HG02884 (cell line): ENCODE measurements around the gene GIGYF1.

Experiments used
- ATAC-seq: cut with Tn5 transposase; IDR thresholded peaks from one replicate; pipeline ENCODE4 v1.9.1; 2021; ENCODE audit warnings: mild to moderate bottlenecking, moderate library complexity; ENCODE audit not compliant: unreplicated experiment

Gene GIGYF1

DNA sequence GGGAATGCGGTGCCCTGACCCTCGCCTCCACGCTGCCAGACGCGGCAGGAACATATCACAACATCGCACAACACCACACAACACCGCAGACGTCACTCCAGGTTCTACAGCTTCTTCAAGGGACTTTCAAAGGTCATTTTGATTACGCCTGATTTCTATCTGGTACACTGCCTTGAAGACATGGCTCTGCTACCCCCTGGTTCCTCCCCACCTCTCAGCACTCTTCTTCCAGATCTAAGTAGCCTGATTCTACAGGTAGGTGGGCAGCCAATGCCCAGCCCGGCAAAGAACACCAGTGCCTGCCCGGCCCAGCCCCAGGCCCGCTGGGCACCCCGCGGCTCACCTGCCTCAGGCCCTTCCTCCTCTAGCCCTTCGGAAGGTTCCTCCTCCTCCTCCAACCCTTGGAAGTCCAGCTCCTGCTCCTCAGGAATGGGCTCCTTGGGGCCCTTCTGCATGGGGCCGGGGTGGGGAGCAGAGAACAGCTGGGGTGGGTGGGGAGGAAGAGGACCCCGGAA is 8.4 kb downstream of the GIGYF1 start:
- no peak for ATAC-seq

DNA sequence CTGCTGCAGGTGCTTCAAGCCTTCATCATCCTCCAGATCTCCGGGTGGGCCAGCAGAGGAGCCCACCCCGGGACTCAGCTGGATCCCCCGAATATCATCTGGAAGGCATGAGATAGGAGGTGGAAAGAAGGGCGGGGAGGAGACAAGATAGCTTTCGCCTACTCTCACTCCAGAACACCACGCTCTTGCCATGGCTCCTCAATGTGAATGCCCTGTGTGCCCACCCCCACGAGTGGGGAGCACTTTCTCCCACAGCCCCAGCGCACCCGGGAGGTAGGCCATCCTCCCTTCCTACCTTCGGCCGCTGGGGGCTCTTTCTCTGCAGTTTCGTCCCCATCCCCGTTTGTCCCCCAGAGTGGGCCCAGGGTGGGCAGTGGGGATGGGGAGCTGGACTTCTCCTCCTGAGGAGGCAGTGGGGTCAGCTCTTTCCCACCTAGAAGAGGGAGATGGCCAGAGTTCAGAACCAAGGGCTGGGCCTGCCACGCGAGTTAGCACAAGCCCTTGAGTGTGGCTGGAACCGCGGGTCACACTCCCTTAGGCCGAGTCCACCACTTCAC is 8.9 kb downstream of the GIGYF1 start:
- ATAC-seq = no peak

DNA sequence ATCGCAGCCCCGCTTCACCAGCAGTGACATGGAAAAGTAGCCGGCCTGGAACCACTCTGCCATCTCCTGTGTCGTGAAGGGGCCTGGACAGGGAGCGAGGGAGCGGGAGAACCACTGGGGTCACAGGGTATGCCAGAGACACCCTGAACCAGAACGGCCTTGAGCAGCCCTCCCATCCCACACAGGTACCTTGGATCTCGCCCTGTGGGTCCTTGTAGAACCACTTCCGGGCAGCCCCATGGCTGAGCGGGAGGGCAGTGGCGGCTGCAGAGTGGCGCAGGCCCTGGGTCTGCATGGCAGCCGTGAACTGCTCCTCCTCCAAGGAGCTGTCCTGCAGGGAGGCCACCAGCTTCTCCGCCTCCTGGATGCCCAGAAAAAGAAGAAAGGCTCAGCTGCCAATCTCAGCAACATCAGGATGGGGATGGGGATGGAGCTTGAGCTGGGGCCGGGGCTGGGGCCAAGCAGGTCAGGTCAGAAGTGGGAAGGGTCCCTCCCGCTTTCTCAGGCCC is 9.5 kb downstream of the GIGYF1 start:
- no peak for ATAC-seq

DNA sequence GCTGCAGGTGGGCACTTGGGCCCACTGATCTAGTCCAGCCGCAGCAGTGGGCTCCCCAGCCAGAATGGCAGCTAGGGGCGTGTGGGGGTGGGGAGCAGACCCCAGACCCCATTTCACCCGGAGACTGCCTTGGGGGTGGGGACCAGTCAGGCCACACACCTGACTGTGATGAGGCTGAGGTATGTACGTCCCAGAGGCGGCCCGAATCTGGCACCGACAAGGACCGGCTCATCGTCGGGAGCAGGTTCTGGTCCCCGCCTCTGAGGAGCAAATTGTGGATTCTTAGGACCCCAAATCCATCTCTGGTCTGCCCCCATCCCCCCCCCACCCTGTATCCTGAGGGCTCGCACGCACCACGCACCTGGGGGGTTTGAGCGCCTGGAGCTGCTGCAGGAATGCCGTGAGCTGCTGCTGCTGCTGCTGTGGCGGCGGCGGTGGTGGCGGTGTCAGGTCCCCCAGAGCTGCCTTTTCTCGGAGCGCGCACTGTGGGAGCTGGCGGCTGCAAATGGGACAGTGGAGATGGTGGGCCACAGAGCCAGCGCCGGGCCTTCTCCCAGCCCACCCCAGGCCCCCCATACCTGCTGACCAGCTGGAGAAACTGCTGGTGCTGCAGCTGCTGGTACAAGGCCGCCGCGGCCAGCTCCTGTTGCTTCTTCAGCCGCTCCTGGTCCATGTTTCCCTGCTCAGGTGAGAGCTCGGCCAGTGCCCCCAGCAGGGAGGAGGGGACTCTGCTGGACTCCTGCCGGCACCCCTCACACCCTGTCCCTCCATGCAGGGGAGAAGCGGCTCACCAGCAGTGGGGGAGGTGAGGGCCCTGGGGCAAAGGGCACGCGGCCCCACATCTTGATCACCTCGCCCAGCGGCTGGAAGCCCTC is 10.2 kb downstream of the GIGYF1 start:
- ATAC-seq = no peak

DNA sequence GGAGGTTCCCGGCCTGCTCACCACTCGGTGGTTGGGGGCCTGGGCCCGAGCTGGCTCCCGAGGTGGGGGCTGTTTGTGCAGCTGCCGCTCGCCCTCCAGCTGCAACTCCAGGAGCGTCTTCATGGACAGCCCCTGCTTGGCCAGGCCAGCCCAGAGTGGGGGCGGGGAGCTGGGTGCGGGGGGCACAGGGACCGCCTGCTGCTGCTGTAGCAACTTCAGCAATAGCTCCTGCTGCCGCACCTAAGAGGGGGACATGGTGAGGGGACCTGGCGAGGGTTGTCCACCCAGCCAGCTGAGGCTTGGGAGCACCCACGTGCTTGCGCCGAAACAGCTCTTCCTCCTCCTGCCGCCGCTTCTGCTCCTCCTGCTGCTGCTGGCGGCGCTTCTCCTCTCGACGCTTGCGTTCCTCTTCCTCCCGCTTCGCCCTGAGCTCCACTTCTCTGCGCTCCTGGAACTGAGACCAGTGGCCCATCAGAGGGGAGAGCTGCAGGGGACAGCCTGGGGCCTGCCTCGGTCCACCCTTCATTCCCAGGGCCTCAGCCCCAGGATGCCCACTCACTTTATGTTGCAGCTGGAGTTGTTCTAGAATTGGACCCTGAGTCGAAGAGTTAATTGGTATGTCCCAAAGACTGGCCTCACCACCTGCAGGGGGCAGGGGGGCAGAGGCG is 10.9 kb downstream of the GIGYF1 start:
- no peak for ATAC-seq

DNA sequence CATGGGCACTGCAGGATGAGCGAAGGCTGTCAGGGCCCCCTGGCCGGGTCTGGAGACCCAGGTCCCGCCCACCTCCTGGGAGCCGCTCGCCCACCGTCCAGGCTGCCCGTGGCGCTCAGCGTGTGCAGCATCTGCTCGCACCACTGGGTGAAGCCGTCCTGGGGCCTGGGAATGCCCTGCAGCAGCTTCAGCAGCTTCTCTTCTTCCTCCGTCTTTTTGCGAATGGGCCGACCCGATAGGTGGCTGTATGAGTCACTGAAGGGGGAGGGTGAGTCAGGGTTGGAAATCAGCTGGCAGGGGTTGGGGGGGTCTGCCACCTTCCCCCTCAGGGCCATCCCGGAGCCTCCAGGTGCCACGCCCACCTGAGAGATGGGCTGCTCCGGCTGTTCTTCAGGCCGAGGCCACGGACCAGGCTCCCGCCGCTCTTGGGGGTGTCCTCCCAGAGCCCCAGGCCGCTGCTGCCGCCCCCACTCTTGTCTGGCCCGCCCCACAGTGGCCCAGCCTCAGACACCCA is 11.8 kb downstream of the GIGYF1 start:
- no peak for ATAC-seq

DNA sequence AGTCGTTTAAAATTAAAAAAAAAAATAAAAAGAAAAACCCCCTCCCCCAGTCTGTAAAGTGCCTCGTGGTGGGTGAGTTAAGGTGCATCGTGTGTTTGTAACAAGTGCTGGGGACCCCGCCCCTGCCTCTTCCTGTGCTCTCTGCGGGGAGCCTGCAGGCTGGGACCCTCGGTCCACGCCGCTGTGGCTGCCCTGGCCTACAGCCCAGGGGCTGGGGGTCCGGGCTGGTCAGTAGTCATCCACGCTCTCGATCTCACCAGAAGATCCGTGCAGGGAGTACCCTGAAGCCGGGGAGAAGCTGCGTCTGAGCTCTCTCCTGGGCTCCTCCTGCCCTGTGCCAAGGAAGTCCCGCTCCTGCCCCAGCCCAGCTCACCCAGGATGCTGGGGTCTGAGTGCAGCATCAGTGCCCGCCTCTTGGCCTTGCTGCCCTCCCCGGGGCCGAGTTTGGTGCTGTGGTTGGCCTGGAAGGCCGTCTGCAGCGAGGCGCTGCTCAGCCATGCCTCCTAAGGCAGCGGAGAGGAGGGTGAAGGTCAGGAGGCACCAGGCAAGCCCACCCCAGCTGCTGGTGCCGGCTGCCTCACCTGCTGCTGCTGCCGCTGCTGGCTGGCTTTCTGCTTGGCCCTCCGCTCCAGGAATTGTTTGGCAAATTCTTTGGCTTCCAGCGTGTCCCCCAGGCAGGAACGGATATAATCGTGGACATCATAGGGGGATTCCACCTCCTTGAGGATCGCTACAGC is 12.4 kb downstream of the GIGYF1 start:
- no peak for ATAC-seq

DNA sequence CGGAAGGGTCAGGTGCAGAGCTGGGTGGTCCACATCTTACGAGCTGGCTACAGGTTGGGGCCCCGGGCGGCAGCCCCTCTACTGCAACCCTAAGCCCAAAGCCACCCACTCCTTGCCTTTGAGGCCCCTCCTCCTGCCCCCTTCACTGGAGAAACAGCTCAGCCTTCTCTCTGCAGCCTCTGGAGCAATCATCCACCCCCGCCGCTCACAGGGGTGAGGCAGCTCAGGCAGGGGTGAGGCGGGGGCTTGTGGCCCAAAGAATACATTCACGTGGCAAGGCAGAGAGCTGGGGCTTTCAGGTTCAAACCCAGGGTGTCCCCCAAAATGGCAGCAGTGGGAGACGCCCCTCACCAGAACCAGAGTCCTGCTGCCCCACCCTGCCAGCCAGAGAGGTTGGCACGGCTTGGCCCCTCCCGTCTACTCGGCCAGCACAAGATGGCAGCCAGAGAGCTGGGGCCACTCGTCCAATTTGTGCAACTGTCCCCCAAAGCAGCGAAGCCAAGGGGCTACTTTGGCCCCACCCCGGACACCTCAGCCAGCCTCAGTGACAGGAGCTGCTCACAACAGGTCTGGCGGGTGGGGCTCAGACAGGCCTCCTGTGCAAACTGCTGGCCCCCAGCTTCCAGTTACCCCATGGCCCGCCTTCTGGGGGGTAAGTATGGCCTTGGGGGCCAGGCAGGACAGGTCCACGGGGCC is 13.3 kb downstream of the GIGYF1 start:
- no peak for ATAC-seq

DNA sequence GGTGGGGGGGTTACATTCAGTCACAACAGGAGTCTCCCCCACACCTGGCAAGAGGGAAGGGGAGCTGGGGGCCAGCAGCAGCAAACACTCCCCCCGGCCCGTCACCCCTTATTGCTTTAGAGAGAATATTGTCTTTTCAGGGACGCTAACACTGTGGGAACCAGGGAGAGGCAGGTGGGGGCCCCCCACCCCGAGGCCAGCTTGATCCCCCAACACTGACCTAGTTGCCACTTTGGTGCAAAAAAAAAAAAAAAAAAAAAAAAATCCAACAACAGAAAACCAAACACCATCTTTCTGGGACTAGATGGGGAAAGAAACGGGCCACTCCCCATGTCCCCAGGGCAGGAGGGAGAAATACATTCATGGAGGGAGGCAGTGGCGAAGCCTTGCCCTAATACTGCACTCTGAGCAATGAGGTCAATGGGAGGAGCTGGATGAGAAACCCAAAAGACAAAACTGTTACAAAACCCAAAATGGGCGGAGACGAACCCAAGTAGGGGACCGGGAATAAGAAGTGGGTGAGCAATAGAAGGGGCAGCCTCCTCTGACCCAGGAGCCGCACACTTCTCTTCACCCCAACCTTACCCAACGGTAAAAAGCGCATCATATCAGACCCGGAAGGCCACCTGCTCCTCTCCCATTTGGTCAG is 14.0 kb downstream of the GIGYF1 start:
- ATAC-seq = no peak

DNA sequence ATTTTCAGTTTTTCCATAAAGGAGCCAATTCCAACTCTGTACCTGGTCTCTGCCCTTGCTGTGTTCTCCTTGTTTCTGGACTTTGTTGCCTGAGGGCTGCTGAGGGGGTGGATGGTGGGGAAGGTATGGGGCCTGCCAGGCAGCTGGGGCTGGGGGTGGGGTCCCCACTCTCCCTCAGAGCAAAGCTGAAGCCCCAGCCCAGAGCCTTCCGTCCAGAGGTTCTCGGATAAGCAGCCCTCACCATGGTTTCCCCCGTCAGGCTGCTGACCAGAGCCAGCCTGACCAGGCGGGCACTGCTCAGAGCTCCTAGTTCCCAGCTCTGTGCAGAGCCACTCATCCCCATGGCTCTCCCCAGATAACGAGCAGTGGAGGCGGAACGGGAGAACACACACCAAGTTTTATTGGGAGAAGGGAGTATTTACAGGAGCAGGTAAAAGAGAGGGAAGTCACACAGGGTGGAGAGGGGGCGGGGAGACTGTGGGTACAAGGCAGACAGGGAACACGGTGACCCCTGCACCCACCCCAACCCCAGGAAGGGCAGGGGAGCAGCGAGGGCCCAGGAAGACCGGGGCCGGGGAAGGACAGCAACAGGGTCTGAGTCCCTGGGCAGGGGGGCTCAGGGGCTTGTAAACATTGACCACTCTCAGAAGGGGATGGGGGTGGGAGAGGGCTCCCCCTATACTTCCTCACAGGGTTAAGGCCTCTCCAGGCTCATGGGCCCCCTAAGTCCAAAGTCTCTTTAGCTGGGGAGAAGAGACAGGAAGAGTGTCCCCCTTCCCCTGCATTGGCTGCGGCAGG is 14.7 kb downstream of the GIGYF1 start:
- no peak for ATAC-seq

DNA sequence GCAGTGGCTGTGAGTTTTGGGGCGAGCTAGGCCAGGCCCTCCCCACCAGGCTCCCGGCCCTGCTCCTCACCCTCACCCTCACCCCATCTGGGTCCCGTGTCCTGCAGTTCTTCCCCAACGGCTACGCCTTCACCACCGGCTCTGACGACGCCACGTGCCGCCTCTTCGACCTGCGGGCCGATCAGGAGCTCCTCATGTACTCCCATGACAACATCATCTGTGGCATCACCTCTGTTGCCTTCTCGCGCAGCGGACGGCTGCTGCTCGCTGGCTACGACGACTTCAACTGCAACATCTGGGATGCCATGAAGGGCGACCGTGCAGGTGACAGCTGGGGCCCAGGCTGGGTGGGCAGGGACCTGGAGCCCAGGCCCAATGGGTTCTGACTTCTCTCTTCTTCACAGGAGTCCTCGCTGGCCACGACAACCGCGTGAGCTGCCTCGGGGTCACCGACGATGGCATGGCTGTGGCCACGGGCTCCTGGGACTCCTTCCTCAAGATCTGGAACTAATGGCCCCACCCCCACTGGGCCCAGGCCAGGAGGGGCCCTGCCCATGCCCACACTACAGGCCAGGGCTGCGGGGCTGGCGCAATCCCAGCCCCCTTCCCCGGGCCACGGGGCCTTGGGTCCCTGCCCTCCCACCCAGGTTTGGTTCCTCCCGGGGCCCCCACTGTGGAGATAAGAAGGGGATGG is 15.6 kb downstream of the GIGYF1 start:
- ATAC-seq = no peak

DNA sequence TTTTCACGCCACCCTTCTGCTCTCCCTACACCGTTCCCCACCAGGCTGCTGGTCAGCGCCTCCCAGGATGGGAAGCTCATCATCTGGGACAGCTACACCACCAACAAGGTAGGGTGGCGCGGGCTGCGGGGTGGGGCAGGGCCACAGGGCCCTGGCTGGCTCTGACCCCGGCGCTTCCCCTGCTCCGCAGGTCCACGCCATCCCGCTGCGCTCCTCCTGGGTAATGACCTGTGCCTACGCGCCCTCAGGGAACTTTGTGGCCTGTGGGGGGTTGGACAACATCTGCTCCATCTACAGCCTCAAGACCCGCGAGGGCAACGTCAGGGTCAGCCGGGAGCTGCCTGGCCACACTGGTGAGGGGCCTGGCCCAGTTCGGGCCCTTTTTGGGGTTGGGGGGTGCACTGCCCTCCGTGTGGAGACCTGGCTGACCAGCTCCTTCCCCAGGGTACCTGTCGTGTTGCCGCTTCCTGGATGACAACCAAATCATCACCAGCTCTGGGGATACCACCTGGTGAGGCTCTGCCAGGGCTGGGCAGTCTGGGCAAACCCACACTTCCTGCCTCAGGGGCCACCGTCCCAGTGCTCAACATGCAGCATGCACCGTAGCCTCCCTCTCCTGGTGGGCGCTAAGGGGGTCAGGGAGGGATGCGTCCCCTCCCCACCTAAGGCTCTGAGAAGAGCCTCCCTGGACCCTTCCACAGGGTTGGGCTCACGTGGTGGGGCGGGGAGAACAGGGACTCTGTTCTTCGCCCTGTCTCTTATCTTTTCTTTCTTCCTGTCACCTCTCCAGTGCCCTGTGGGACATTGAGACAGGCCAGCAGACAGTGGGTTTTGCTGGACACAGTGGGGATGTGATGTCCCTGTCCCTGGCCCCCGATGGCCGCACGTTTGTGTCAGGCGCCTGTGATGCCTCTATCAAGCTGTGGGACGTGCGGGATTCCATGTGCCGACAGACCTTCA is 16.5 kb downstream of the GIGYF1 start:
- ATAC-seq = no peak

DNA sequence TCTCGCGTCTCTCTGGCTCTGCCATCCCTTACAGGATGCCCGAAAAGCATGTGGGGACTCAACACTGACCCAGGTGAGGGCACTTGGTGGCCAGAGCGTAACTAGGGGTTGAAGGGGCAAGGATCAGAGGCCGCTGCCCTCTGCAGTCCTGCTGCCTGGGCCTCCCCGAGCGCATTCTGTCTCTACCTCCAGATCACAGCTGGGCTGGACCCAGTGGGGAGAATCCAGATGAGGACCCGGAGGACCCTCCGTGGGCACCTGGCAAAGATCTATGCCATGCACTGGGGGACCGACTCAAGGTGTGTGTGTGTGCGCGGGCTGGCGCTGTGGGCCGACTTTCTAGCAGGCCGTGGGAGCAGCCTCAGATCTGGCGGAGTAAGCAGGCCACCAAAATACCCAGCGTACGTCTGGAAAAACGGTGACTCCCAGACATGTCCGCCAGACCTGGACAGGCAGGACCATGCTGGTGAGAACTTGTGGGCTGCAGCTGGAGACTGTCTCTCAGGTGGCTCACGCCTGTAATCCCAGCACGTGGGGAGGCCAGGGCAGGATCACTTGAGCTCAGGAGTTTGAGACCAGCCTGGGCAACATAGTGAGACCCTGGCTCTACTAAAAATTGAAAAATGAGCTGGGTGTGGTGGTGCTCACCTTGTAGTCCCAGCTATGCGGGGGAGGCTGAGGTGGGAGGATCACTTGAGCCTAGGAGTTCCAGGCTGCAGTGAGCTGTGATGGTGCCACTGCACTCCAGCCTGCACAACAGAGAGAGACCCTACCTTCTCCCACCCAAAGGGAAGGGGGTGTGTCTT is 17.3 kb downstream of the GIGYF1 start:
- ATAC-seq = no peak

DNA sequence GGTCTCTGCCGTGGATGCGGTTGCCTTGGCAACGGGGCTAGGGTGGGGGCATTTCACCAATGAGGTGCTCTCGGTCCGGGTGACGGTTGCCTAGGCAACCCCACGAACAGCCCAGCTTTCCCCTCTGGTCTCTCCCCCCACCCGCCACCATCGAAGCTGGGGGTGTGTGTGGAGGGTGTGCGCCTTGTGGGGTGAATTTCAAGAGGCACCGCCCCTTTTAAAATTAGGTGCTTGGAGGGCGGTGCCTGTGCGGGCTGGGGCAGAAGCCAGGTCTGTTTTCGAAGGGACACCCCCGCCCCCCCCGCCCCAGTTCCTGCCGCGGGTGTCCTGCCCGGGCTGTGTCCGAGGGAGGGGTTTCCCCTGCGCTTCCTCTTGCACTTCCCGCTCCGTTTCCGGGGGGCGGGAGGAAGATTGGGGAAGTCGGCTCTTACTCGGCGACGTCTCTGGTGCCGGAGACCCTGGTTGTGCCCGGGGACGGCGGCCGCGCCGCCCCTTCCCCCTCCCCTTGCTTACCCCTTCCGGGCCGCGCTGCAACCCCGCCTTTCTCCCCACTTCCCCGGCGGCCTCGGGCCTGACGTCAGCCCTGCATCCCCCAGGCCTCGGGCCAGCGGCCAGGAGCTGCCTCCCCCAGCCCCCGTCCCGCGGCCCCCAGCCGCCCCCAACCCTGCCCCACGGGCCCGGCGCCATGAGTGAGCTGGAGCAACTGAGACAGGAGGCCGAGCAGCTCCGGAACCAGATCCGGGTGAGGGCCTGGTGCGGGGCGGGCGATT is 18.3 kb downstream of the GIGYF1 start:
- no peak for ATAC-seq

DNA sequence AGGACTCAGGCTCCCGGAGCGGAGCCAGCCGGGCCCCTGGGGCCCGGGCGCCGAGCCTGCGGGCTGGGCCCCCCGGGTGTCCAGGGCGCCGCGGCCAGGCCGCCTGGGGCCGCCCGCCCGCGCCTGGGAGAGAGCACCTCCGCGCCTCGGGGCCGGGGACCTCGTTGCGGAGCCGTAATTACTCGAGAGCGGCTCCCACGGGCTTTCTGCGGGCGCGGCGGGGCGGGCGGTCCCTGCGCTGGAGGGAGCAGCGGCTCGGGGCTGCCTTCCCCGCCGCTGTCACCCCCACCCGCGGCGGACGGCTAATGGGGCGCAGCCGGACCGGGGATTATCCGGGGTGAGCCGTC is 19.0 kb downstream of the GIGYF1 start:
- no peak for ATAC-seq
